GM23248 (cell line): ENCODE measurements around the gene EGFL7. TPM values are rescaled to one million over a fixed set of nuclear protein-coding genes. Genes with fewer than 3 reads are reported as not detected.

Experiments
- DNase-seq: peaks from one replicate; pipeline ENCODE4 v3.0.0-alpha.2; 2015
- H2AFZ ChIP-seq: fragments of 200-600 bp; sonication (generic); 2 replicates; pipeline ENCODE4 v1.6.1; 2016; ENCODE audit warnings: antibody characterized with exemption
- H3F3A ChIP-seq: fragments of 200-600 bp; sonication (generic); 2 replicates; pipeline ENCODE4 v1.6.1; 2016; ENCODE audit warnings: mild to moderate bottlenecking, antibody characterized with exemption, mixed run types; ENCODE audit not compliant: insufficient read depth
- H3K27ac ChIP-seq: fragments of 200-600 bp; sonication (generic); 2 replicates; pipeline ENCODE4 v1.5.1; 2016; ENCODE audit warnings: mild to moderate bottlenecking
- H3K27me3 ChIP-seq: fragments of 200-600 bp; sonication (generic); replicated peaks from 2 replicates; pipeline ENCODE4 v1.6.1; 2016; ENCODE audit warnings: mild to moderate bottlenecking; ENCODE audit not compliant: insufficient read depth
- H3K36me3 ChIP-seq: fragments of 200-600 bp; sonication (generic); 2 replicates; pipeline ENCODE4 v1.6.1; 2016; ENCODE audit warnings: low read depth, mild to moderate bottlenecking
- H3K4me1 ChIP-seq: fragments of 200-600 bp; sonication (generic); 2 replicates; pipeline ENCODE4 v1.6.1; 2016; ENCODE audit warnings: mild to moderate bottlenecking; ENCODE audit not compliant: insufficient read depth
- H3K4me2 ChIP-seq: fragments of 200-600 bp; sonication (generic); one replicate; pipeline ENCODE4 v1.6.1; 2016; ENCODE audit warnings: mild to moderate bottlenecking; ENCODE audit not compliant: unreplicated experiment
- H3K4me3 ChIP-seq: fragments of 200-600 bp; sonication (generic); 2 replicates; pipeline ENCODE4 v1.5.1; 2016; ENCODE audit warnings: mild to moderate bottlenecking
- H3K79me2 ChIP-seq: fragments of 200-600 bp; sonication (generic); 2 replicates; pipeline ENCODE4 v1.6.1; 2016; ENCODE audit warnings: mild to moderate bottlenecking; ENCODE audit not compliant: insufficient read depth
- H3K9ac ChIP-seq: fragments of 200-600 bp; sonication (generic); 2 replicates; pipeline ENCODE4 v1.6.1; 2016; ENCODE audit warnings: mild to moderate bottlenecking
- H3K9me2 ChIP-seq: fragments of 200-600 bp; sonication (generic); 2 replicates; pipeline ENCODE4 v1.6.1; 2016; ENCODE audit warnings: mixed run types, mild to moderate bottlenecking, moderate library complexity; ENCODE audit not compliant: insufficient read depth
- H3K9me3 ChIP-seq: fragments of 200-600 bp; sonication (generic); one replicate; pipeline ENCODE4 v1.6.1; 2017; ENCODE audit warnings: low read depth
- H4K20me1 ChIP-seq: fragments of 200-600 bp; sonication (generic); 2 replicates; pipeline ENCODE4 v1.6.0; 2016; ENCODE audit not compliant: insufficient read depth
- EZH2 ChIP-seq: fragments of 200-600 bp; sonication (generic); IDR thresholded peaks from 2 replicates; pipeline ENCODE4 v1.6.1; 2018; ENCODE audit warnings: antibody characterized with exemption, mild to moderate bottlenecking; ENCODE audit not compliant: insufficient read depth, poor library complexity, severe bottlenecking
- EZH2phosphoT487 ChIP-seq: fragments of 200-600 bp; sonication (generic); IDR thresholded peaks from 2 replicates; pipeline ENCODE4 v1.6.1; 2018; ENCODE audit warnings: antibody characterized with exemption, moderate library complexity, mild to moderate bottlenecking, low read depth; ENCODE audit not compliant: insufficient read depth
- WGBS, 2 experiments: methylation state at CpG; one replicate each; pipeline ENCODE4 v1.1.6; 2015 to 2017; ENCODE audit warnings: low lambda C conversion rate in 2 of 2, low coverage in 1 of 2; ENCODE audit errors: missing lambda C conversion rate in 2 of 2; 5-methylcytosine and 5-hydroxymethylcytosine counted together
- in situ Hi-C: fragments of 300-500 bp; cut with MboI; formaldehyde crosslinking; loops from 2 replicates; pipeline ENCODE4 v1.15.0; 2020
- polyA plus RNA-seq: library from polyadenylated mRNA; unstranded; fragments of >200 nt; fragmentation: Nextera tagmentation; extraction: Ambion mirVana; gene quantifications from 2 replicates; pipeline ENCODE4 v1.2.1, GENCODE V29; 2016
- total RNA-seq: library from RNA; depleted of rRNA; stranded (reverse); fragments of >200 nt; shearing (Covaris generic); gene quantifications from 2 replicates; pipeline ENCODE4 v1.2.3, GENCODE V29; 2014

The EGFL7 gene
- total and polyA plus RNA-seq, 2 experiments from 2014 or later, result 13.7 to 15.3 TPM

GRCh38 chr9:136676297-136676794 is 13.6 kb downstream of the EGFL7 start:
- H3K9me3 ChIP-seq, result no peaks in the 10 kb centered on the region
- in situ Hi-C loops, result no loop called here
- H2AFZ ChIP-seq, result no peak overlapping the region
- no peaks in the 10 kb centered on the region for H3K36me3 ChIP-seq
- no peak for DNase-seq
- no peak overlapping the region for H3K4me2 ChIP-seq
- H3K4me3 ChIP-seq, result no peak overlapping the region
- H3K4me1 ChIP-seq, result no peaks in the 10 kb centered on the region
- H3K27me3 ChIP-seq, result no peaks in the 10 kb centered on the region
- H3K79me2 ChIP-seq, result no peaks in the 10 kb centered on the region
- H3K27ac ChIP-seq, result no peak overlapping the region
- TF ChIP-seq EZH2 (no peak), EZH2phosphoT487 (no peak)
- WGBS, 2 experiments, result 95 to 96% methylated on average over 12 to 13 of the region's 13 CpGs
- no peak overlapping the region for H3K9ac ChIP-seq
- H3K9me2 ChIP-seq, result no peaks in the 10 kb centered on the region
- no peaks in the 10 kb centered on the region for H3F3A ChIP-seq
- H4K20me1 ChIP-seq, result no peaks in the 10 kb centered on the region

DNA sequence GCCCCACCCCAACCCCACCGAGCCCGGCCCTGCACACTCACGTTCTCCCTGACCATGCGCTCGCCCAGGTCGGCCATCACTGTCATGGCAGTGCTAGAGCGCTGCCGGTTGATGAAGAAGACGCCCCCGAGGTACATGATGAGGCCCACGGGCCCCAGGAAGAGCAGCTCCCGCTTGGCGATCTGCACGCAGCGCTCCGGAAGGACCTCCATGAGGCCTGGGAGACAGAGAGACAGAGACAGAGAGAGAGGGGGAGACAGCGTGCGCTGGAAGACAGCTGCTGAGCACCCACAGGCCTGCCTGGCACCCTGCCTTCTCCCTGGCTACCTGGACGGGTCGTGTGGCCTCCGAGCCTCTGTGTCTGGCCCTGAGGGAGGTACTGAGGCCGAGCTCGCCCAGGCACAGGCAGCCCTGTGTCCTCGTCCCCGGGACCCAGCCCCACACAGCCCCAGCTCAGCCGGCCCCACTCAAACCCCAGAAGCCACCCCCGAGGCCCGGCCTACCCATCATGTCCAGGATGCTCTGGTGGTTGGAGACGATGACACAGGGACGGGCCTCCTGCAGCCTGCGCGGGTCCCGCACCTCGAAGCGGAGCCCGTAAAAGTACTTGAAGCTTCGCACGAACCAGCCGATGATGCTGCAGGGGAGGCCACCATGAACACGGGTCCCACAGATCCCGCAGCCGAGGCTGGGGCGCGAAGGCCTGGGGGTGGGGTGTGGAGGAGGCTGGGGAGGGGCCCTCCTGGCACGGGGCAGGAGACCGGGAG is 14.4 kb downstream of the EGFL7 start:
- H3K27ac ChIP-seq, result no peak overlapping the region
- no peak overlapping the region for H3K4me2 ChIP-seq
- in situ Hi-C loops, result no loop called here
- H3K36me3 ChIP-seq, result no peaks in the 10 kb centered on the region
- H3K4me1 ChIP-seq, result no peaks in the 10 kb centered on the region
- H3K9ac ChIP-seq, result no peak overlapping the region
- H3K9me2 ChIP-seq, result no peaks in the 10 kb centered on the region
- no peak for DNase-seq
- no peak overlapping the region for H2AFZ ChIP-seq
- H3K4me3 ChIP-seq, result no peak overlapping the region
- 92 to 98% methylated on average over 16 to 46 of the region's 46 CpGs for WGBS, 2 experiments
- H3F3A ChIP-seq, result no peaks in the 10 kb centered on the region
- no peaks in the 10 kb centered on the region for H4K20me1 ChIP-seq
- no peak for TF ChIP-seq EZH2phosphoT487
- TF ChIP-seq EZH2, result no peak
- no peaks in the 10 kb centered on the region for H3K9me3 ChIP-seq
- 0 out of 2 replicates have a peak, but pooled peaks cover 5% of the 10 kb centered on the region for H3K79me2 ChIP-seq
- no peaks in the 10 kb centered on the region for H3K27me3 ChIP-seq

DNA sequence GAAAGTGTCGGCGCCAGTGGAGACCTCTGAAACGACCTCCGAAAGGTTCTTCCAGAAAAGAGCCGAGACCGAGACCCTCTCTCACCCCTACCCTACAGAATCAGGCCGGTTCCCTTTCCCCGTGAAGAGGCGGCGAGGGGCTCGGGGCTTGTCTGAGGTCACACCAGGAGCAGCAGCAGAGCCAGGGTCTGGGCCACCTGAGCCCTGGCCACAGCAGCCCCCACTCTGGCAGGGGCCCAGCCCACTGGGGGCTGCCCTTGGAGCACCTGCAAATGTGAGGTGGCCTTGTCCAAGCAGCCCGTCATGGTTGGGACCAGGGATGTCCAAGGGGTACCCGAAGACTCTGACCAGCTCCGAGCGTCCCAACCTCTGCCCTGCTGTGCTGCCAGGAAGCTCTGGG is 15.3 kb downstream of the EGFL7 start:
- Histone ChIP-seq H3K9me2 (no peaks in the 10 kb centered on the region), H3K4me1 (no peaks in the 10 kb centered on the region), H3K9me3 (no peaks in the 10 kb centered on the region), H3K79me2 (0 out of 2 replicates have a peak, but pooled peaks cover 8% of the 10 kb centered on the region), H3F3A (no peaks in the 10 kb centered on the region), H4K20me1 (no peaks in the 10 kb centered on the region), H3K27ac (no peak overlapping the region), H2AFZ (no peak overlapping the region), H3K4me2 (no peak overlapping the region), H3K27me3 (no peaks in the 10 kb centered on the region), H3K4me3 (no peak overlapping the region), H3K36me3 (no peaks in the 10 kb centered on the region), H3K9ac (no peak overlapping the region)
- TF ChIP-seq EZH2, result no peak
- no peak for TF ChIP-seq EZH2phosphoT487
- in situ Hi-C loops, result no loop called here
- WGBS, 2 experiments, result 92 to 97% methylated on average over 15 of the region's 15 CpGs
- DNase-seq, result no peak

DNA sequence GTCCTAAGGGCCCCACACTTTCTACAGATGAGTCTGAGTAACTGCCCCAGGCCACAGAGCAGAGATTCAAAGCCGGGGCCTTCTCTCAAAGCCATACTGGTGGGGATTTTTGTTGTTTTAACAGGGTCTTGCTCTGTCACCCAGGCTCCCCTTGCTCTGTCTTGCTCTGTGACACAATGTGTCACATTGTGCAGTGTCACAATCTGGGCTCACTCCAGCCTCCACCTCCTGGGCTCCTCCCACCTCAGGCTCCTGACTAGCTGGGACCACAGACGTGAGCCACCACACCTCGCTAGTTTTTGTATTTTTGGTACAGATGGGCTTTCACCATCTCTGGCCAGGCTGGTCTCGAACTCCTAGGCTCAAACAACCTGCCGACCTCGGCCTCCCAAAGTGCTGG is 15.9 kb downstream of the EGFL7 start:
- 0 out of 2 replicates have a peak, but pooled peaks cover 9% of the 10 kb centered on the region for H3K79me2 ChIP-seq
- in situ Hi-C loops, result no loop called here
- H3K9ac ChIP-seq, result no peak overlapping the region
- H3K4me1 ChIP-seq, result no peaks in the 10 kb centered on the region
- H3K36me3 ChIP-seq, result no peaks in the 10 kb centered on the region
- H3K4me3 ChIP-seq, result no peak overlapping the region
- H3K4me2 ChIP-seq, result no peak overlapping the region
- no peaks in the 10 kb centered on the region for H3K9me3 ChIP-seq
- H3K9me2 ChIP-seq, result no peaks in the 10 kb centered on the region
- no peak overlapping the region for H3K27ac ChIP-seq
- TF ChIP-seq EZH2phosphoT487, result no peak
- 79 to 82% methylated on average over 6 of the region's 6 CpGs for WGBS, 2 experiments
- H4K20me1 ChIP-seq, result no peaks in the 10 kb centered on the region
- no peak for DNase-seq
- H3K27me3 ChIP-seq, result no peaks in the 10 kb centered on the region
- H3F3A ChIP-seq, result no peaks in the 10 kb centered on the region
- H2AFZ ChIP-seq, result no peak overlapping the region
